Left forelimb (tissue), 1 donor: Measurements from ENCODE around the gene SLC26A5.
"Not testable (repeated sequence)": the region's sequence is repeated elsewhere in the genome, so short reads cannot be mapped to it uniquely, and the experiment has no call there.

Experiments
- DNase-seq: peaks from one replicate; pipeline ENCODE4 v3.0.0-alpha.2; 2018; ENCODE audit warnings: low spot score

The SLC26A5 gene, protein sequence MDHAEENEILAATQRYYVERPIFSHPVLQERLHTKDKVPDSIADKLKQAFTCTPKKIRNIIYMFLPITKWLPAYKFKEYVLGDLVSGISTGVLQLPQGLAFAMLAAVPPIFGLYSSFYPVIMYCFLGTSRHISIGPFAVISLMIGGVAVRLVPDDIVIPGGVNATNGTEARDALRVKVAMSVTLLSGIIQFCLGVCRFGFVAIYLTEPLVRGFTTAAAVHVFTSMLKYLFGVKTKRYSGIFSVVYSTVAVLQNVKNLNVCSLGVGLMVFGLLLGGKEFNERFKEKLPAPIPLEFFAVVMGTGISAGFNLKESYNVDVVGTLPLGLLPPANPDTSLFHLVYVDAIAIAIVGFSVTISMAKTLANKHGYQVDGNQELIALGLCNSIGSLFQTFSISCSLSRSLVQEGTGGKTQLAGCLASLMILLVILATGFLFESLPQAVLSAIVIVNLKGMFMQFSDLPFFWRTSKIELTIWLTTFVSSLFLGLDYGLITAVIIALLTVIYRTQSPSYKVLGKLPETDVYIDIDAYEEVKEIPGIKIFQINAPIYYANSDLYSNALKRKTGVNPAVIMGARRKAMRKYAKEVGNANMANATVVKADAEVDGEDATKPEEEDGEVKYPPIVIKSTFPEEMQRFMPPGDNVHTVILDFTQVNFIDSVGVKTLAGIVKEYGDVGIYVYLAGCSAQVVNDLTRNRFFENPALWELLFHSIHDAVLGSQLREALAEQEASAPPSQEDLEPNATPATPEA

DNA sequence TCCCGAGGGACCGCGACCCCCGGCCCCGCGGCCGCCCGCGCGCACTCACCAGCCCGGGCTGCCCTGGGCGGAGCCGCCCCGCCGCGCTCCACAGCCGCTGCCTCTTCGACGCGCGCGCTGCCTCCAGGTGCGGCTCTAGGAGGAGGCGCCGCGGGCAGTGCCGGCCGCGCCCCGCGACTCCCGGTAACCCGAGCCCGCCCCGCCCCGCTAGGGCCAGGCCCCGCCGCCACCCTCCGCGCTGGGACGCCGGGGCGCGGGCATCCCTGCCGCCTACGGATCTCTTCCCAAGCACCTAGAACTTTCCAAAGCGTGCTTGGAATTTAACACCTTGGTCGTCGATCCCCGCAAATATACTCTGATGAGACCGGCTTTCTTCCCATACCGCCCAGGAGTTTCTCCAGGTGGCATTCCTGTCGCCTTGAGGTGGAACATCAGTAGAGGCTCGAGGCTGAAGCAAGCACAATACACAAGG, at the start of gene SLC26A5:
Gene SLC26A5, minus strand, starts transcription at position 159 of the 472 bp plus-strand sequence. CDS start 24,693 bp downstream, outside the sequence.
- no peak for DNase-seq

DNA sequence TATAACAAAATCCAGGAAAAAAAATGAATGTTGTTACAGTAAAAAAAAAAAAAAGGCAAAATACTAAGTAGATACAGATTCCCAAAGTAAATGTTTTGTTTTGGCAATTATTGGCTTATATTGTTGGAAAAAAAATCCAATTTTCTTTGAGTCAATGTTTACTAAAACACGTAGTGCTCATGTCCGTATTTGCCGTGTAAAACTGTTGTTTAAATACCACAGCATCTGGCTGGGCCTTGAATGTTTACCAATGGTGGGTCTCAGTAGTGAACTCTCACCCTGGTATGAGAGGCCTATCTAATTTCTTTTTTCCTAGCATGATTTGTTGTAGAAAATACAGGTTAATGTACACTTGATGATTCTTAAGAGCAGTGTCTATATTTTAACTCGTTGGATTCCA, 41.4 kb upstream of the SLC26A5 start:
- DNase-seq = no peak

DNA sequence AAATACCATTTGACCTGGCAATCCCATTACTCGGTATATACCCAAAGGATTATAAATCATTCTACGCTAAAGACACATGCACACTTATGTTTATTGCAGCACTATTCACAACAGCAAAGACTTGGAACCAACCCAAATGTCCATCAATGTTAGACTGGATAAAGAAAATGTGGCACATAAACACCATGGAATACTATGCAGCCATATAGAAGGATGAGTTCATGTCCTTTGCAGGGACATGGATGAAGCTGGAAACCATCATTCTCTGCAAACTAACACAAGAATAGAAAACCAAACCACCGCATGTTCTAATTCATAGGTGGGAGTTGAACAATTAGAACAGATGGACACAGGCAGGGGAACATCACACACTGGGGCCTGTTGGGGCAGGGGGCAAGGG, 40.9 kb upstream of the SLC26A5 start:
- DNase-seq = not testable (repeated sequence)

DNA sequence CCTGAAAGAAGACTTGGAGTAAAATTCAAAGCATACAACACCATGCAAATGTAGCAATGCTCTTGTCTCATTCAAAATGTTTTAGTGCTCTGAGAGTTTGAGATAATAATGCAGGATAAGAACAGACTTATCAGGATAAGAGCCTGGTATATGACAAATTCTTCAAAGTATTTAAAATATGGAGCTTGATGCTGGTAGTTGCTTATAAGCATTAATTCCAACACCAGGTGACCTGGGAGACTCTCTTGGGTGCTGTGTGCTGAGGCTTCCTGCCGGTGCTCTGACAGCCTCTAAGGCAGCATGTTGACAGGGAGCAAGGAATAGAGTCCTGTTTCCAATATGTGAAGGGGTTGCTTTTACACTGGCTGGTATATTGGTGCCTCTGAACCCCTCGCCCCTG, 34.8 kb upstream of the SLC26A5 start:
- no peak for DNase-seq

DNA sequence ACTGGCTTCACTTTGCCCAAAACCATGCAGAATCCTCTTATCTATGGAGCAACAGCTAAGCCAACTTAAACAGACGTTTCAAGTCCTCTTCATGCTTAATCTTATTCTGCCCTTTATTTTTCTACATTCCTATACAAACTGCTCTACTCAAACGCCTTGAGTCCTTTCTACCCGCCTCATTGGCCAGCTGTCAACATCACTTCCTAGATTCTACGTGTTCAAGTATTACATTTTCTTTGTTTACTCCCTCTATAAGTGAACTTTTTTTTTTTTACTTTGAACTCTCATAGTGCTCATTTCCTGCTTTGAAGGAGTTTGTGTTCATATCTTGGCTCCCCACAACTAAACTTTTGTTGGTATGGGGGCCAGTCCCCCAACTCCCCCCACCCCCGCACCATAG, 28.9 kb upstream of the SLC26A5 start:
- DNase-seq = no peak

DNA sequence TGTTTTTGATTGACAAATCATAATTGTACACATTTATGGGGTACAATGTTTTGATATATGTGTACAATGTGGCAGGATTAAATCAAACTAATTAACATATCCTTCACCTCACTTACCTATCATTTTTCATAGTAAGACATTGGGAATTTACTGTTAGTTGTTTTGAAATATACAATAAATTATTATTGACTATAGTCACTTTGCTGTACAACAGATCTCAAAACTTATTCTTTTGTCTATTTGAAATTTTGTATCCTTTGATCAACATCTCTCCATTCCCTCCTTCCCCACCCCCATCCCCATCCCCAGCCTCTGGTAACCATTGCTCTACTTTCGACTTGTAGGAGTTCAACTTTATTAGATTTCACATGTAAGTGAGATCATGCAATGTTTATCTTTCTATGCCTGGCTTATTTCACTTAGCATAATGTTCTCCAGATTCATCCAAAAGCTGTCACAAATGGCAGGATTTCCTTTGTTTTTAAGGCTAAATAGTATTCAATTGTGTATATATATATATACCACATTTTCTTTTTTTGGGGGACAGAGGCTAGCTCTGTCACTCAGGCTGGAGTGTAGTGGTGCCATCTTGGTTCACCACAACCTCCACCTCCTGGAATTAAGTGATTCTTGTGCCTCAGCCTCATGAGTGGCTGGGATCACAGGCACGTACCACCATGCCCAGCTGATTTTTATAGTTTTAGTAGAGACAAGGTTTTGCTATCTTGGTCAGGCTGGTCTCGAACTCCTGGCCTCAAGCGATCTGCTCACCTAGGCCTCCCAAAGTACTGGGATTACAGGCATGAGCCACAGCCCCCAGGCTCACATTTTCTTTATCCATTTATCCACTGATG, 23.3 kb upstream of the SLC26A5 start:
- DNase-seq = no peak

DNA sequence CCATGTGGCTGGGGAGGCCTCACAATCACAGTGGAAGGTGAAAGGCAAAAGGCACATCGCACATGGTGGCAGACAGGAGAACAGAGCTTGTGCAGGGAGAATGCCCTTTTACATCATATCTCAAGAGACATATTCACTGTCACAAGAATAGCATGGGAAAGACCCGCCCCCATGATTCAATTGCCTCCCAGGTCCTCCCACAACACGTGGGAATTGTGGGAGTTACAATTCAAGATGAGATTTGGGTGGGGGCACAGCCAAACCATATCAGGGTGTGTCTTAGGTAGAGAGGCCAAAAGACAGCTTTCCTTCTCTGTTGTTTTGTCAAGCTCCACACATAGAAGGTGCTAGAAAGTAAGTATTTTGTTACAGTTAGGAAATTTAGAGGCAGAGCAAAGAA, 20.8 kb upstream of the SLC26A5 start:
- DNase-seq = no peak

DNA sequence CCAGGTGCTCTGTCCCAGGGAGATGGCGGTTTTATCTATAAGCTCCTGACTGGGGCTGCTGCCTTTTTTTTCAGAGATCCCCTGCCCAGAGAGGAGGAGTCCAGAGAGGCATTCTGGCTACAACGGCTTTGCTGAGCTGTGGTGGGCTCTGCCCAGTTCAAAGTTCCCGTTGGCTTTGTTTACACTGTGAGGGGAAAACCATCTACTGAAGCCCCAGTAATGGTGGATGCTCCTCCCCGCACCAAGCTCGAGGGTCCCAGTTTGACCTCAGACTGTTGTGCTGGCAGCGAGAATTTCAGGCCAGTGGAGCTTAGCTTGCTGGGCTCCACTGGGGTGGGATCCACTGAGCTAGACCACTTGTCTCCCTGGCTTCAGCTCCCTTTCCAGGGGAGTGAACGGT, 16.4 kb upstream of the SLC26A5 start:
- no peak for DNase-seq

DNA sequence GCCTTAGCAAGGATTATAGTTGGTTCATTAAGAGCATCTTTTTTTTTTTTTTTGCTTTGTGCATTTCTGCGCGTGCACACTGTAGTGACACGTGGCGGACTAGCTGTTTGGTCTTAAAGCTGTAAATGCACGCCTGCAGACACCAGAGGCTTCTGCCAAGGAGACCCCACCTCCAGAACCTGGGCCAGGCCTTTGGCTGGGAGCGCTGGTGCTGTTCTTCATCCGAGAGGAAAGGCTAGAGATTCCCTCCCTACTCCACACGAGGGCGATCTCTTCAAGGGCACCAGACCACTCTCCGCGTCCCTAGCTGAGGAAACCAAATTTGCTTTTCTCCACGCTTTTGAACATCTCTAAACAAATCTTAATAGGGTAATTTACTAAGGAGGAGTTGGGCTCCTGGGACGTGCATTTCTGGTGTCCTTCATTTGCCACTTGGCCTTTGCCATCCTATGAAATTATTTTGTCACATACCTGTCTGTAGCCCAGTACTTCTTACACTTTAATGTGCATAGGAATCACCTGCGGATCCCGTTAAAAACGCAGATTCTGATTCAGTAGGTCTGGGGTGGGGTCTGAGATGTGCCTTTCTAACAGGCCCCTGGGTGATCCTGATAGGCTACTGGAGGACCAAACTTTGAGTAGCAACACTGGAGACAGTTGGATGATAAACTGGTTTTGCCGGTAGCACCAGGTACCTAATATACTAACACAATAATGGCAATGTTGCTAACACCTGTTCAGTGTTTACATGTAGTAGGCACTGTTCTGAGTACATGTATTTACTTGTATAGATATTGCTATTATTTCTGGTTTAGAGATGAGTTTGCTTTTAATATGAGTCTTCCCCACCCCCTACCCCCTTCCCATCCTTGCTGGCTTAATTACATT, 1.3 kb upstream of the SLC26A5 start:
- no peak for DNase-seq

DNA sequence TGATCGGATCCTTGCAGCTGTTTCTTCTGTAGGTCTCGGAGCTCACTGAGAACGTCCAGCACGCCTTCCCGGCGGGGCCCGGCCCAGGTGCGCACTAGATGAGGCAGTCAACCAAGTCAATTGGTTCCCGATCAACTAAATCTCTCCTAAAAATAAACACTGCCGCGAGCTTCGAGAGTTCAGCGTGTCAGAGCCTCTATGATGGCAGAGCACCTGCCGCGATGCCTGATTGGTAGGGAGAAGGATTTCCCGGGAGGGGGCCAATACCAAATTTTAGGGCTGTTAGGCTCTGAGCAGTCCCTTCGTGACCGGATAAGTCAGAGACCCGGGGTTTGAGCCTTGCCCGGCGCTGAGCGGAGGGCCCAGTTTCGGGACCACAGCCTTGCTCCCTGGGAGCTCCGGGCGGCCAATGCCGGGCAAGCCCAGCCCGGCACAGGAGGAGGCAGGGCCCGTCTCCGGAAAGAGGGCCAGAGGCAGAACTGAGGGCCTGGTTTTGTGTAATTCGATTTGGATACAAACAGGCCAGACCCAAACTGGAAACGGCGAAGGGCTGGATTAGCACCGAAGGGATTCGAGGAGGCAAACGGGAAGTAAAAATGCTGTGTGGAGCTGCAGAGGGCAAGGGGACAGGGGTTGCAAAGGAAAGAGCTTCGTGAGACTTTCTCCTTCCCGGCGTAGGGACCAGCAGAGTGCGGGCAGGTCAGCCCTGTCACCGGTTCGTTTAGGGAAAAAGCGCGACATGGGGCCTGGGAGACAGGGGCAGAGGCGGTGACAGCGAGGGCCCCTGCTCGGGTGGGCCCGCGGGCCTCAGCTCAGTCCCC, 569 bp downstream of the SLC26A5 start:
- DNase-seq = no peak

DNA sequence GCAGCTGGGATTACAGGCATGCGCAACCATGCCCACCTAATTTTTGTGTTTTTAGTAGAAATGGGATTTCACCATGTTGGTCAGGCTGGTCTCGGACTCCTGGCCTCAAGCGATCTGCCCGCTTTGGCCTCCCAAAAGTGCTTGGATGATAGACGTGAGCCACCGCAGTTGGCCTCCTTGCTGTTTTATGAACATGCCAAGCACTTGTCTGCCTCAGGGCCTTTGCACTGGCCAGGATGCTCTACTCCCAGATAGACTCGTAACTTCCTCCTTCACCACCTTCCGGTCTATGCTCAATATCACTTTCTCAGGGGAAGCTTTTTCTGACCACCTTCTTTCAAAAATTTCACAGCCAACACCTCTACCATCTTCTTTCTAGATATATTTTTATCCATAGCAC, 6.3 kb downstream of the SLC26A5 start:
- no peak for DNase-seq

DNA sequence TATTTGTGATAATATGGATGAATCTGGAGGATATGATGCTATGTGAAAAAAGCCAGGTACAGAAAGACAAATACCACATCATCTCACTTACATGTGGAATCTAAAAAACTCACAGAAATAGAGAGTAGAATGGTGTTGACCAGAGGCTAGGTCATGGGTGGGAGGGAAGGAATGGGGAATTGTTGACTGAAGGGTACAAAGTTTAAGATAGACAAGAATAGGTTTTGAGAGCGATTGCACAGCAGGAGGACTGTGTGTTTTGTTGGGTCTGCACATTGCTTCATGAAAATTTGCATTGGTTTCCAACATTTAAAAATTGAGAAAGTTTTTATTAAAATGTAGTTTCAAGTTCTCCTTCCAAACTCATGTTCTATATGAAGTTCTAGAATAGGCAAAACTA, 8.4 kb downstream of the SLC26A5 start:
- no peak for DNase-seq

DNA sequence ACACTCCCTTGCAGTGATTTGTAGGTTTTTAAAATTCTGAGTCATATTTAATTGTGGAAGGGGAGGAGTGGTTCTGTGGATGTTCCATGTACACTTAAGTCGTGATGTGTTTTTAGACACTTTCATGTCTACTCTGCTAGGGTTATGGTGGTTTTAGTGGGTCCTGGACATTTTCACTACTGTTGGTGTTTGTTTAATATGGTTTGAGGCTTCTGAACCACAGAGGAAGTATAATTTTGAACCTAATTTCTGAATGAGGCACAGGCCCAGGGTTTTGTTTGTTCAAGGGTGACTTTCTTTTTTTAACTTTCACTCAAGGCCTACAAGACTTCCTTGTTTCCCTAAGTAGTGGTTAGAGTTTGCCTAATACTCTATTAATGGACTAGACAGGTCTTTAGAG, 13.3 kb downstream of the SLC26A5 start:
- no peak for DNase-seq

DNA sequence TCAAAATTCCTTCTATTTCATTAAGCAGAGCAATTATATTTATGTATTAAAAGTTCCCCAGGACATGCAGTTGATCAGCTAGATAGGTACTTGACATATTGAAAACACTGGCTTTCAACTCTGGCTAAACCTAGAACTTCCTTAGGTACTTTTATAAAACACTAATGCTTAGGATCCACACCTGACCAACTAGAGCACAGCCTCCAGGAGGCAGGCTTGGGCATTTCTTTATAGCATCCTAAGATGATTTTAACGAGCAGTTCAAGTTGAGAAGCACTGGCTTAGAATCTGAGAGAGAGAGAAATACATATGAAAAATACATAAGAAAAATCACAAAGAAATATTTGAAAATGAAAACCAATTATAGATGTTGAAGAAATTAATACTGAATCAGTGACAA, 20.8 kb downstream of the SLC26A5 start:
- no peak for DNase-seq

DNA sequence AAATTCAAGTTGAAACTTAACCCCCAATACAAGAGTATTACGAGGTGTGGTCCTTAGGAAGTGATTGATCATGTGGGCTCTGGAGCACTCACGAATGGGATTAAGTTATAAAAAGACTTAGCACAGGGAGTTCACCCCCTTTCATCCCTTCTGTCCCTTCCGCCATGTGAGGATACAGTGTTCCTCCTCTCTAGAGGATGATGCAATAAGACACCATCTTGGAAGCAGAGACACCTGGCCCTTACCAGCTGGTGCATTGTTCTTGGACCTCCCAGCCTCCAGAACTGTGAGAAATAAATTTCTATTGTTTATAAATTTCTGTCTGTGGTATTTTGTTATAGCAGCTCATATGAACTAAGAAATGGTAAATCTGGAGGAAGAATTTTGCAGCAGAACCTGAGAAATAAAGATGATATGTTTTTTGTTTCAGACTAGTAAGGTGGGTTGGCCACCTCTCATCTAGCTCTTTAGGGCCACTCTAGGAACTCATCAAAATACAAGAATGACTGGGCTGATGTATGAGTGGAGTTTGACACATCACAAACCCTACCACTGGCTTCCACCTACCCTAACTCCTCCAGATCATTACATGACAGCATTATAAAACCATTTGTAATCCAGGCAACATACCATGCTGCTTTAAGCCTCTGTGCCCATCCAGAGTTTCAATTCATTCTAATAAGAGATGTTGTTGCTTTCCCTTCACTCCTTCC, 22.4 kb downstream of the SLC26A5 start:
- no peak for DNase-seq

DNA sequence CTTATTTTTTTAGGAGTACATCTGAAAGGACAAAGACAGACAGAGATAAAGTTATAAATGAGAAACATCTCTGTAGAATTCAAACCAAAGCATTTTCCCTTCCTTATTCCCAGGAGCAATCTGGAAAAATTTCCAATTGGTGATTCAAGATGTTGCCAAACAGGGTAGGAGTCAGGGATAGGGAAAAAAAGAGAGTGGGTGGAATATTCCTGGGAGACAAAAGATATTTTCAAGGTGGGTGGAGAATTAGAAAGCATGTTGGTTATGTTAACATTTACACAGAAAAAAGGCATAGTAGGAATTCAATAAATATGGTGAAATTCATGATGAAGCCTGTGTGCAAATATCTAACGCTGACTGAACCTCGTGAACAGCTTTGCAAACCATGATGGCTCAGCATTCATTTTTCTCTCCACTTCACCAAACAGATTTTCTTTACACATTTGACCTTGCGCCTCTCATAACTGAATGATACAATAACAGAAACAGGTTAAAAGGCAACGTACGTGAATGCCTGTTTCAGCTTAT, 25.1 kb downstream of the SLC26A5 start:
- DNase-seq = no peak

DNA sequence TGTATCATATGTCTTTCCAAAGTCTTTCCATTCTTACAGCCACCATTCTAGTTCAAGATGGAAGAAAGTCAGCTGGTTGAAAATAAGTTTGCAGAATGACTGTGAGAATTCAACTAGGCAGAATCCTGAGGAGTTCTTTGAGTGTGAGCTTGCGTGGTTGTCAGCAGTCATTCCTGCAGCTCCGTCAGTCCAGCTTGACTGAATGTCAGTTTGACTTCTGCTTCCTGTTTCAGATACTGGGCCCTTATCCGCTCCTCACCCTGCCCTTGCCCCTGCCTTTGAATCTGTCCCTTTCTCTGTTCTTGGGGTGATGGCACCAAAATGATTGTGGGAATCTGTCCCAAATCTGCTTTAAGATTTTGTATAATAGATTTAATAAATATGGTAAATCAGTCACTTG, 27.8 kb downstream of the SLC26A5 start:
- DNase-seq = no peak

DNA sequence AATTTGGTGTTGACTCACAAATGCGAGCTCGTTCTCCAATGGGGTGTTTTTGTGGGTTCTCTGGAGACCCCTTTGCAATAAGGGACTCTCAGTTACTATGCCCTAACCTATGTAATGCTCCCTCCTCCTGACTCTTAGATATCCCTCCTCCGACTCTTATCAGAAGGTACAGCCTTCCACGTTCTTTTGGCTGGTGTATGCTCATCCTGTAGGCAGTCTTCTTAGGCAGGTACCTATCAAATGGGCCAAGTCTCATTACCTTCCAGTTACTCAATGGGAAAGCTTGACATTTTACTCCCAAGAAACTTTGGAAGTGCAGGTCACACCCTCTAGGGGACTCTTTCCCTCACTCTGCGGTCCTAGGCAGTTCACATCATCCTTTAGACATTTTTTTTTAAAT, 32.6 kb downstream of the SLC26A5 start:
- no peak for DNase-seq

DNA sequence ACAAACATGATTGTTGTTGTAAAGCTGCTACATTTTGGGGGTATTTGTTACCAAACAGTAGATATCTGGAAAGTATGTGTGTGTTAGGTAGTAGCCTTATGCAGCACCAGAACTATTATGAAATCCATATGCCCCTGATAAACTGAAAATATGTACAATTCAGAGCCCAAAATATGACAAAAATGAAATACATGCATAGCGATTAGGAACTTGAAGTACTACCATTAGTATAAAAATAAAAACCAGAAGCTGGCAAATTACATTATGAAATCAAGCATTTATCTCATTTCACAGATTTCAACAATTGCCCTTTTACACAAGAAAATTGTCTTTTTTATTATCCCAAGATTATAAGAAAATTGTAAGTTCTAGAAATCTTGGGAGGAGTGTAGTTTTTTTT, 33.9 kb downstream of the SLC26A5 start:
- DNase-seq = no peak
